Left ventricle myocardium inferior (tissue), 1 donor: ENCODE measurements around the gene HMGA1. TPM values are rescaled to one million over a fixed set of nuclear protein-coding genes. Genes with fewer than 3 reads are reported as not detected.

Source experiments
- DNase-seq: peaks from one replicate; pipeline ENCODE4 v3.0.0-alpha.2; 2020
- H3K27ac ChIP-seq: fragments of 200-600 bp; replicated peaks from 2 replicates; pipeline ENCODE4 v1.8.0; 2021
- H3K27me3 ChIP-seq: fragments of 200-600 bp; 2 replicates; pipeline ENCODE4 v1.8.0; 2021; ENCODE audit warnings: low read depth
- H3K36me3 ChIP-seq: fragments of 200-600 bp; 2 replicates; pipeline ENCODE4 v1.8.0; 2021
- H3K4me1 ChIP-seq: fragments of 200-600 bp; 2 replicates; pipeline ENCODE4 v1.8.0; 2021
- H3K4me3 ChIP-seq: fragments of 200-600 bp; 2 replicates; pipeline ENCODE4 v1.8.0; 2021; ENCODE audit warnings: mild to moderate bottlenecking, moderate library complexity
- H3K9me3 ChIP-seq: fragments of 200-600 bp; replicated peaks from 2 replicates; pipeline ENCODE4 v1.8.0; 2021
- CTCF ChIP-seq: fragments of 200-600 bp; IDR thresholded peaks from 2 replicates; pipeline ENCODE4 v1.8.0; 2021; ENCODE audit warnings: antibody characterized with exemption, mild to moderate bottlenecking, borderline replicate concordance
- intact Hi-C: fragments of 100-400 bp; cut with micrococcal nuclease; formaldehyde crosslinking; loops from one replicate; pipeline ENCODE4 v1.11.0; 2022
- total RNA-seq: library from RNA; stranded (reverse); fragmentation: NEBNext Ultra II Directional; extraction: Animal tissue kit (Norgen Biotek cat#: 25700); gene quantifications from one replicate; pipeline ENCODE4 v1.2.1, GENCODE V29; 2021
- donor health status: DM: no; HTN: yes; CAD: no; lungs with severe emphysema.

HMGA1 gene
- total RNA-seq, 1 donor from 2014 or later, result 46.7 TPM

GRCh38 chr6:34239893-34240292, 3.2 kb downstream of the HMGA1 start:
- Histone ChIP-seq H3K36me3 (peaks cover 15% of the 10 kb centered on the region), H3K27me3 (no peaks in the 10 kb centered on the region), H3K4me1 (peaks cover 43% of the 10 kb centered on the region), H3K9me3 (no peaks in the 10 kb centered on the region), H3K27ac (no peak overlapping the region), H3K4me3 (no peak overlapping the region)
- intact Hi-C loops, result loop anchor here (5.0 kb wide), 1 partner anchor 43 kb away; no protein-coding TSS in a partner anchor
- no peak for DNase-seq
- TF ChIP-seq CTCF, result no peak

- TF ChIP-seq CTCF, result no peak
- intact Hi-C loops, result no loop called here
- DNase-seq, result no peak
- Histone ChIP-seq H3K9me3 (no peaks in the 10 kb centered on the region), H3K27me3 (no peaks in the 10 kb centered on the region), H3K36me3 (peaks cover 15% of the 10 kb centered on the region), H3K4me3 (no peak overlapping the region), H3K27ac (no peak overlapping the region), H3K4me1 (peaks cover 43% of the 10 kb centered on the region)
Measured at GRCh38 chr6:34240329-34241248, 3.9 kb downstream of the HMGA1 start.

GRCh38 chr6:34241351-34242215, 4.9 kb downstream of the HMGA1 start:
- Histone ChIP-seq H3K4me3 (no peak overlapping the region), H3K27ac (no peak overlapping the region), H3K27me3 (no peaks in the 10 kb centered on the region), H3K4me1 (peaks cover 33% of the 10 kb centered on the region), H3K36me3 (peaks cover 15% of the 10 kb centered on the region), H3K9me3 (no peaks in the 10 kb centered on the region)
- TF ChIP-seq CTCF, result no peak
- intact Hi-C loops, result no loop called here
- no peak for DNase-seq

DNA sequence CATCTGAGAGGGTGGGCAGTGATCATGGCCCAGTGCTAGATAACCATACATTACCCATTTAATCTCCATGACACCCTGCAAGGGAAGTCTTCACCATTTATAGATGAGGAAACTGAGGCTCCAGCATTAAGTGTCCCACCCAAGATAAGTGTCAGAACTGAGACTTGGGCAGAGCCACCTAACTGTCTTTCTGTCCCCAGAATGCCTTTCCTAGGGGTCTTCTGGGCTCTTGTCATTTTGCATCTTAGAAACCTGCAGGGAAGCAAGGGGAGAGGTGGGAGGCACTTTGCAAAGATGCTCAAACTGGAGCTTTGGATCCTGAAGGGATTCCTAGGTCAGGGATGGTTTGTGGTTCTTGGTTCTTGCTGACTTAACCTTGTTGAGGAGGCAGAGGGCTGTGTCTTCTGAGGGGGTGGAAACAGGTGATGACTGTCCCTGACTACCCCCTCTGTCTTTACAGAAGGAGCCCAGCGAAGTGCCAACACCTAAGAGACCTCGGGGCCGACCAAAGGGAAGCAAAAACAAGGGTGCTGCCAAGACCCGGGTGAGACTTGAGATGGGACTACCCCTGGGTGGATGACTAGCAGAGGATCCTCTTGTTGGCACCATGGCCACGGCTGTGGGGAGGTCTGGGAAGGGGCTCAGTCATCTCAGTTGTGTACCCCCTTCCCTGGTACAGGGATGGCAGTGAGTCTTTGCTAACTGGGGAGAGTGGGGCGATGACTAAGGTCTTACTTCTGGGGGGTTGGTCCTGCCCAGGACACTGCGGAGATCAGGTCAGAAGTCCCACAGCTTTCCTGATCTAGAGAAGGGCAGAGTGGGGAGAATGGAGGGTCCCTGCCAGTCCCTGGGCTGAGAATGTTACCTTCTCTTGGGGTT, 5.8 kb downstream of the HMGA1 start:
- no peak for DNase-seq
- TF ChIP-seq CTCF, result no peak
- intact Hi-C loops, result no loop called here
- H3K36me3 ChIP-seq, result peaks cover 15% of the 10 kb centered on the region
- no peak overlapping the region for H3K27ac ChIP-seq
- H3K4me3 ChIP-seq, result no peak overlapping the region
- H3K27me3 ChIP-seq, result no peaks in the 10 kb centered on the region
- peaks cover 31% of the 10 kb centered on the region for H3K4me1 ChIP-seq
- no peaks in the 10 kb centered on the region for H3K9me3 ChIP-seq
